ENCODE data around the gene HOMEZ. TPM values are rescaled to one million over a fixed set of nuclear protein-coding genes. Genes with fewer than 3 reads are reported as not detected.

Gene HOMEZ
- 8.4 and 10.5 TPM in 2 replicates for total RNA-seq

DNA sequence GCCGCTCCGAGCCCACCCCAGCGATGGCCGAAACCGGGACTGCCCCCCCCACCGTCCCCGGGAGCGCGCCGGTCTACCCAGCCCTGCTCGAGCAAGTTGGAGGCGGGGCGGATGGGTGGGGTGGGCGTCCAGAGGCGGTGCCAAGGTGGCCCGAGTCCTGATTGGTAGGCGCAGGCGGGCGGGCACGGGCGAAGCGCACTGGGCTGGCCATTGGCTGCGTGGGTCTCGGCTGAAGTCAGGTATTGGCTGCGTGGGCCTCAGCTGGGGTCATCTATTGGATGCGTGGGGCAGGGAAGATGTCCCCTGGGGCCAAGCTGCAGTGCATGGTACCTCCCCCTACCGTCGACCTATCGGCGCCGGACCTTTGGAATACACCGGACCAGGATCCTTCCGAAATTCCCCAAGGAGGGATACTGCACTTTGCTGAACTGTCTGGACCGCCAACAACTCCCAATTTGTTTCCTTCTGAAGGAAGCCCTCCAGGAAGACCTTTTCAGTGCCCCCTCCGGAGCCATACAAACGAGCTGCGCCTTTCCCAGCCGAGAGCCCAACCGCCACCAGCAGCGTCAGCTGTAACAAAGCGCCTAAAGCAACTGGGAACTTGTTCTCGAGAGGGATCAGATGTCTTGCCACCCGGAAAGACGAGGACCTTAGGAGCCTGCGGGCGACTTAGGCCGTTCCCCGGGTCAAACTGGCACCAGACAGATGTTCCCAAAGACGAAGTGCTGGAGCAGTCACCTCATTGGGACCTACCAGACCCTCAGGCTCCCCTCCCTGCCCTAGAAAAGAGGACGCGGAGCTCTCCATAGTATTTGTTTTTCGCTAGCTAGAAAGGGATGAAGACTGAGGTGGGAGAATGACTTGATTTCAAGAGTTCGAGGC is at the start of gene HOMEZ:
TSS of gene HOMEZ (minus strand) at position 113 of the 882 bp plus-strand sequence. CDS start 180 bp downstream, outside the sequence.

GRCh38 chr14:23320584-23321571 is 34.9 kb upstream of the HOMEZ start, which contains the start of gene PABPN1:
Gene PABPN1, plus strand, starts transcription at chr14:23321457. Its CDS starts 13 bp downstream, at chr14:23321470.

GRCh38 chr14:23306412-23307145 is 20.6 kb upstream of the HOMEZ start, which contains the start of gene BCL2L2:
Gene BCL2L2, plus strand, starts transcription at chr14:23306833. Its CDS starts 935 bp downstream, at chr14:23307768.

GRCh38 chr14:23302290-23303225 is 16.6 kb upstream of the HOMEZ start, which contains the start of gene PPP1R3E:
Gene PPP1R3E, minus strand, starts transcription at chr14:23302859. Its CDS starts 283 bp downstream, at chr14:23302576.

DNA sequence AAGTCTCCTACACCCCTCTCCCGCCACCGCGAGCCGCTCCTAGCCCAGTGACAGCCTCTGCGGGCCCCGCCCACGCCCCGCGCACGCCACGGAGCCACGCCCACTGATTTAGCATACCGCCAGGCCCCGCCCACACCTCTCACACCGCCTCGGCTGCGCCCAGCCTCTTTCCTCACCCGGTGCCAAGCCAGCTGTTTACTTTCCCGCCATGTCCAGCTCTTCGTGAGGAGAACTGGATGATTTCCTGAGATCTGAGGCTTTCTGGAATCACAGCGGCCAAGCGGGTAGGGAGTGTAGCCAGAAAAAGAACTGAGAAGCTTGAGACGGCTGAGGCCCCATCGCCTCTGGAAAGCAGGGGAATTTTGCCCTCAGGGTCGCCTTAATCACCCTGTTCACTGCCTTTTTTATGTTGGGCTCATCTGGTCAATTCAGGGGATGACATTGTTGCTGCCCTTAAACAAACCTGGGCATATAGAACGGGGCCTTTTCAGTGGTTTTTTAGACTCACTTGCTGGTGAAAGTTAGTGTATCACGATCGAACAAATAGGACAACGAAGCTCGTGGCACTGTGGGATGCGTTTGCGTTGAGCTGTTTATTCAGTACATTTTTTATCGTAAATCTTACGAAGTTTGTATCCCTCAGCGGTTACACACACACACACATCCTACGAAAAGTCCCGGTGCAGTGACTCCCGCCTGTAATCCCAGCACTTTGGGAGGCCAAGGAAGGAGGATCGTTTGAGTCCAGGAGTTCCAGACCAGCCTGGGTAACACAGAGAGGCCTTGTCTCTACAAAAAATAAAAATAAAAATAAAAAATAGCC is 47.9 kb downstream of the HOMEZ start, which contains the start of gene RNF212B:
TSS of gene RNF212B (plus strand) at position 165 of the 823 bp plus-strand sequence. CDS start 2,410 bp downstream, outside the sequence.

Other genes with a start within 250 kb of the HOMEZ start
- gene PSMB11, start 243.9 kb downstream of the HOMEZ start, total RNA-seq: not detected in 2 replicates
- gene CDH24, start 228.6 kb downstream of the HOMEZ start, total RNA-seq: 3.2 and 4.1 TPM in 2 replicates
- 48.4 and 55.2 TPM in 2 replicates for gene ACIN1, start 191.0 kb downstream of the HOMEZ start, total RNA-seq
- gene C14orf119, start 190.6 kb downstream of the HOMEZ start, total RNA-seq: 37.9 and 39.2 TPM in 2 replicates
- not detected in 2 replicates for gene CIROP, start 181.1 kb downstream of the HOMEZ start, total RNA-seq
- gene CEBPE, start 166.9 kb downstream of the HOMEZ start, total RNA-seq: not detected in 2 replicates
- gene SLC7A8, start 102.5 kb downstream of the HOMEZ start, total RNA-seq: 0.32 and 2.0 TPM in 2 replicates
- not detected in 2 replicates for gene RNF212B, start 48.2 kb downstream of the HOMEZ start, total RNA-seq
- 1.8 and 2.0 TPM in 2 replicates for gene PPP1R3E, start 16.7 kb upstream of the HOMEZ start, total RNA-seq
- gene BCL2L2, start 20.7 kb upstream of the HOMEZ start, total RNA-seq: 13.7 and 24.8 TPM in 2 replicates
- gene PABPN1, start 35.3 kb upstream of the HOMEZ start, total RNA-seq: 41.1 and 57.9 TPM in 2 replicates
- gene SLC22A17, start 66.8 kb upstream of the HOMEZ start, total RNA-seq: 10.4 and 21.7 TPM in 2 replicates
- gene EFS, start 79.0 kb upstream of the HOMEZ start, total RNA-seq: 1.8 and 3.6 TPM in 2 replicates
- not detected in 2 replicates for gene IL25, start 86.7 kb upstream of the HOMEZ start, total RNA-seq
- not detected in 2 replicates for gene CMTM5, start 90.9 kb upstream of the HOMEZ start, total RNA-seq
- not detected in 2 replicates for gene MYH6, start 122.1 kb upstream of the HOMEZ start, total RNA-seq
- gene MYH7, start 149.5 kb upstream of the HOMEZ start, total RNA-seq: not detected in 2 replicates
- 18.3 and 24.4 TPM in 2 replicates for gene NGDN, start 183.6 kb upstream of the HOMEZ start, total RNA-seq

Measured in cardiac atrium fibroblast (primary cell).